GM23248 (cell line): ENCODE measurements around the gene EFNB3. TPM values are rescaled to one million over a fixed set of nuclear protein-coding genes. Genes with fewer than 3 reads are reported as not detected.

Experiments
- DNase-seq: peaks from one replicate; pipeline ENCODE4 v3.0.0-alpha.2; 2015
- H2AFZ ChIP-seq: fragments of 200-600 bp; sonication (generic); 2 replicates; pipeline ENCODE4 v1.6.1; 2016; ENCODE audit warnings: antibody characterized with exemption
- H3F3A ChIP-seq: fragments of 200-600 bp; sonication (generic); 2 replicates; pipeline ENCODE4 v1.6.1; 2016; ENCODE audit warnings: mild to moderate bottlenecking, antibody characterized with exemption, mixed run types; ENCODE audit not compliant: insufficient read depth
- H3K27ac ChIP-seq: fragments of 200-600 bp; sonication (generic); 2 replicates; pipeline ENCODE4 v1.5.1; 2016; ENCODE audit warnings: mild to moderate bottlenecking
- H3K27me3 ChIP-seq: fragments of 200-600 bp; sonication (generic); replicated peaks from 2 replicates; pipeline ENCODE4 v1.6.1; 2016; ENCODE audit warnings: mild to moderate bottlenecking; ENCODE audit not compliant: insufficient read depth
- H3K36me3 ChIP-seq: fragments of 200-600 bp; sonication (generic); 2 replicates; pipeline ENCODE4 v1.6.1; 2016; ENCODE audit warnings: low read depth, mild to moderate bottlenecking
- H3K4me1 ChIP-seq: fragments of 200-600 bp; sonication (generic); 2 replicates; pipeline ENCODE4 v1.6.1; 2016; ENCODE audit warnings: mild to moderate bottlenecking; ENCODE audit not compliant: insufficient read depth
- H3K4me2 ChIP-seq: fragments of 200-600 bp; sonication (generic); one replicate; pipeline ENCODE4 v1.6.1; 2016; ENCODE audit warnings: mild to moderate bottlenecking; ENCODE audit not compliant: unreplicated experiment
- H3K4me3 ChIP-seq: fragments of 200-600 bp; sonication (generic); 2 replicates; pipeline ENCODE4 v1.5.1; 2016; ENCODE audit warnings: mild to moderate bottlenecking
- H3K79me2 ChIP-seq: fragments of 200-600 bp; sonication (generic); 2 replicates; pipeline ENCODE4 v1.6.1; 2016; ENCODE audit warnings: mild to moderate bottlenecking; ENCODE audit not compliant: insufficient read depth
- H3K9ac ChIP-seq: fragments of 200-600 bp; sonication (generic); 2 replicates; pipeline ENCODE4 v1.6.1; 2016; ENCODE audit warnings: mild to moderate bottlenecking
- H3K9me2 ChIP-seq: fragments of 200-600 bp; sonication (generic); 2 replicates; pipeline ENCODE4 v1.6.1; 2016; ENCODE audit warnings: mixed run types, mild to moderate bottlenecking, moderate library complexity; ENCODE audit not compliant: insufficient read depth
- H3K9me3 ChIP-seq: fragments of 200-600 bp; sonication (generic); one replicate; pipeline ENCODE4 v1.6.1; 2017; ENCODE audit warnings: low read depth
- H4K20me1 ChIP-seq: fragments of 200-600 bp; sonication (generic); 2 replicates; pipeline ENCODE4 v1.6.0; 2016; ENCODE audit not compliant: insufficient read depth
- EZH2 ChIP-seq: fragments of 200-600 bp; sonication (generic); IDR thresholded peaks from 2 replicates; pipeline ENCODE4 v1.6.1; 2018; ENCODE audit warnings: antibody characterized with exemption, mild to moderate bottlenecking; ENCODE audit not compliant: insufficient read depth, poor library complexity, severe bottlenecking
- EZH2phosphoT487 ChIP-seq: fragments of 200-600 bp; sonication (generic); IDR thresholded peaks from 2 replicates; pipeline ENCODE4 v1.6.1; 2018; ENCODE audit warnings: antibody characterized with exemption, moderate library complexity, mild to moderate bottlenecking, low read depth; ENCODE audit not compliant: insufficient read depth
- WGBS, 2 experiments: methylation state at CpG; one replicate each; pipeline ENCODE4 v1.1.6; 2015 to 2017; ENCODE audit warnings: low lambda C conversion rate in 2 of 2, low coverage in 1 of 2; ENCODE audit errors: missing lambda C conversion rate in 2 of 2; 5-methylcytosine and 5-hydroxymethylcytosine counted together
- in situ Hi-C: fragments of 300-500 bp; cut with MboI; formaldehyde crosslinking; loops from 2 replicates; pipeline ENCODE4 v1.15.0; 2020
- polyA plus RNA-seq: library from polyadenylated mRNA; unstranded; fragments of >200 nt; fragmentation: Nextera tagmentation; extraction: Ambion mirVana; gene quantifications from 2 replicates; pipeline ENCODE4 v1.2.1, GENCODE V29; 2016
- total RNA-seq: library from RNA; depleted of rRNA; stranded (reverse); fragments of >200 nt; shearing (Covaris generic); gene quantifications from 2 replicates; pipeline ENCODE4 v1.2.3, GENCODE V29; 2014

EFNB3 gene
- total and polyA plus RNA-seq, 2 experiments from 2014 or later = 0.99 to 1.8 TPM

DNA sequence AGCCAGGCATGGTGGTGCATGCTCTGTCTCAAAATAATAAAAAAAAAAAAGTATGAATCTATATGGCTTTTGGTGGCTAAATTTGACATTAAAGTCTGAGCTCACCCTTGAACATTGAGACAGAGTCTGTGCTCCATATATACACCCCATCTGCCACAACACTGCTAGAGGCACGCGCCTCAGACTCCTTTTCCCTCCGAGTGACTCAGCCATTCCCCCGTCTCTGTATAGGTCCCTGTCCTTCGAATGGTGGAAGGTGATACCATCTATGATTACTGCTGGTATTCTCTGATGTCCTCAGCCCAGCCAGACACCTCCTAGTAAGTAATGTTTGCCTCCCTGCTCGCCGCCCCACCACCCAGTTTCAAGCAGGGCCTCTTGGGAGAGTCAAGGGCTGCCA, 4.5 kb upstream of the EFNB3 start:
- Histone ChIP-seq H3K36me3 (peaks cover 3% of the 10 kb centered on the region; the same call in 1 of the 2 replicates), H3K4me1 (peaks cover 12% of the 10 kb centered on the region), H3K9ac (no peak overlapping the region), H3K4me2 (no peak overlapping the region), H3K4me3 (no peak overlapping the region), H4K20me1 (no peaks in the 10 kb centered on the region), H3K79me2 (no peaks in the 10 kb centered on the region), H3K9me3 (no peaks in the 10 kb centered on the region), H2AFZ (no peak overlapping the region), H3F3A (no peaks in the 10 kb centered on the region), H3K27ac (no peak overlapping the region), H3K9me2 (no peaks in the 10 kb centered on the region), H3K27me3 (peaks cover 5% of the 10 kb centered on the region; the same call in 1 of the 2 replicates)
- in situ Hi-C loops = no loop called here
- DNase-seq = no peak
- 94 to 96% methylated on average over 7 of the region's 7 CpGs for WGBS, 2 experiments
- TF ChIP-seq EZH2phosphoT487 = no peak
- no peak for TF ChIP-seq EZH2

- Histone ChIP-seq H2AFZ (no peak overlapping the region), H3F3A (no peaks in the 10 kb centered on the region), H3K9me2 (no peaks in the 10 kb centered on the region), H3K4me3 (no peak overlapping the region), H3K27ac (no peak overlapping the region), H4K20me1 (no peaks in the 10 kb centered on the region), H3K36me3 (peaks cover 3% of the 10 kb centered on the region; the same call in 1 of the 2 replicates), H3K27me3 (peaks cover 8% of the 10 kb centered on the region; the same call in 1 of the 2 replicates), H3K4me2 (no peak overlapping the region), H3K79me2 (no peaks in the 10 kb centered on the region), H3K9me3 (no peaks in the 10 kb centered on the region), H3K9ac (no peak overlapping the region), H3K4me1 (peaks cover 12% of the 10 kb centered on the region)
- WGBS, 2 experiments = 96% methylated on average over 13 to 14 of the region's 14 CpGs
- DNase-seq = no peak
- in situ Hi-C loops = no loop called here
- TF ChIP-seq EZH2 (no peak), EZH2phosphoT487 (no peak)
Observed at GRCh38 chr17:7701681-7702080, 3.3 kb upstream of the EFNB3 start.

GRCh38 chr17:7702776-7703175, 2.2 kb upstream of the EFNB3 start:
- no peak overlapping the region for H3K9ac ChIP-seq
- no peak overlapping the region for H3K4me2 ChIP-seq
- no peaks in the 10 kb centered on the region for H3K9me2 ChIP-seq
- DNase-seq = no peak
- peaks cover 12% of the 10 kb centered on the region for H3K4me1 ChIP-seq
- WGBS, 2 experiments = 93 to 98% methylated on average over 11 of the region's 13 CpGs
- no peaks in the 10 kb centered on the region for H3F3A ChIP-seq
- no peaks in the 10 kb centered on the region for H3K79me2 ChIP-seq
- no peaks in the 10 kb centered on the region for H4K20me1 ChIP-seq
- no peak overlapping the region for H2AFZ ChIP-seq
- in situ Hi-C loops = no loop called here
- H3K4me3 ChIP-seq = no peak overlapping the region
- H3K36me3 ChIP-seq = peaks cover 3% of the 10 kb centered on the region; the same call in 1 of the 2 replicates
- H3K9me3 ChIP-seq = no peaks in the 10 kb centered on the region
- no peak overlapping the region for H3K27ac ChIP-seq
- peaks cover 8% of the 10 kb centered on the region; the same call in 1 of the 2 replicates for H3K27me3 ChIP-seq
- TF ChIP-seq EZH2 (no peak), EZH2phosphoT487 (no peak)

GRCh38 chr17:7703584-7704479, 1.2 kb upstream of the EFNB3 start:
- H3K9me3 ChIP-seq = no peaks in the 10 kb centered on the region
- peaks cover 12% of the 10 kb centered on the region for H3K4me1 ChIP-seq
- peak overlapping the region; percentile 77 for H3K4me3 ChIP-seq
- in situ Hi-C loops = no loop called here
- H3F3A ChIP-seq = no peaks in the 10 kb centered on the region
- H3K4me2 ChIP-seq = peak overlapping the region; percentile 98
- no peak overlapping the region for H3K27ac ChIP-seq
- H3K79me2 ChIP-seq = no peaks in the 10 kb centered on the region
- no peaks in the 10 kb centered on the region for H3K9me2 ChIP-seq
- H3K9ac ChIP-seq = peak overlapping the region; percentile 51
- 13 to 16% methylated on average over 19 to 24 of the region's 24 CpGs for WGBS, 2 experiments
- peak; percentile 84 for DNase-seq
- no peak for TF ChIP-seq EZH2phosphoT487
- no peak for TF ChIP-seq EZH2
- no peaks in the 10 kb centered on the region for H4K20me1 ChIP-seq
- peaks cover 8% of the 10 kb centered on the region; the same call in 1 of the 2 replicates for H3K27me3 ChIP-seq
- H2AFZ ChIP-seq = peak overlapping the region; percentile 88
- H3K36me3 ChIP-seq = no peaks in the 10 kb centered on the region
